ENCODE measurements around the gene TTC34. TPM values are rescaled to one million over a fixed set of nuclear protein-coding genes. Genes with fewer than 3 reads are reported as not detected.

TTC34 gene
- total RNA-seq, 1 donor = 0.36 TPM

DNA sequence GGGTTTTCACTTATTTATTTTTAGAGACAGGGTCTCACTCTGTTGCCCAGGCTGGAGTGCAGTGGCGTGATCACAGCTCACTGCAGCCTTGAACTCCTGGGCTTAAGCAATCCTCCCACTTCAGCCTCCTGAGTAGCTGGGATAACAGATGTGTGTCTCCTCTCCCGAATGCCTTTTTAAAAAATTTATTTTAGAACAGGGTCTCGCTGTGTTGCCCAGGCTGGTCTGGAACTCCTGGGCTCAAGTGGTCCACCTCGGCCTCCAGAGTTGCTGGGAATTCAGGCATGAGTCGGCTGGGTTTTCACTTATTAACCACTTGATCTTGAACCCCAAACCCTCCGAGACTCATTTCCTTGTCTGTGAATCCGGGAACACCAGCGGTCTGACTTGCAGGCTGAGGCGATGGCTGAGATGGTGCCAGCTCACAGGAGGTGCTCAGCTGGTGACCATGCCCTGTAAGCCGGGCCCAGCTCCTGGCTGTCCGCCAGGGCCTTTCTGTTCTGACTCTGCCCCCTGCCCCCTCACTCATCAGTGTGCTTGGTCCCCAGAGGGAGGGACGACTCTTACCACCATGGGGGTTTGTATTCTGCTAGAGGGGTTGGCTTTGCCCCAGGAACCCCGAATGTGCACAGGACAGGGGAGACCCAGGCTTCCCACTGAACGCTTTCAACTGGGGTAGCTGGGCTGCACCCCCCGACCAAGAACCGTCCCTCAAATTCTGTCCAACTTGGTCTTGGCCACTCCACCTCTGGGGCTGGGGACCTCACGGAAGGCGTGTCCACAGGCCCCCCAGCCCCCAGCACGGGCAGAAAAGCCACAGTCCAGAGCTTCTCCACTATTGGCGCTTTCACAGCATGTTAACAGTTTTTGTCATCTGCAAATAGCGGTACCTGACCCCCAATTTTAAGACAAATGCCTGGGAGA, 191.2 kb downstream of the TTC34 start:
- H3K27ac ChIP-seq (ENCODE audit: low read depth, low read length) = no peak overlapping the region
- TF ChIP-seq, protein P1, sequence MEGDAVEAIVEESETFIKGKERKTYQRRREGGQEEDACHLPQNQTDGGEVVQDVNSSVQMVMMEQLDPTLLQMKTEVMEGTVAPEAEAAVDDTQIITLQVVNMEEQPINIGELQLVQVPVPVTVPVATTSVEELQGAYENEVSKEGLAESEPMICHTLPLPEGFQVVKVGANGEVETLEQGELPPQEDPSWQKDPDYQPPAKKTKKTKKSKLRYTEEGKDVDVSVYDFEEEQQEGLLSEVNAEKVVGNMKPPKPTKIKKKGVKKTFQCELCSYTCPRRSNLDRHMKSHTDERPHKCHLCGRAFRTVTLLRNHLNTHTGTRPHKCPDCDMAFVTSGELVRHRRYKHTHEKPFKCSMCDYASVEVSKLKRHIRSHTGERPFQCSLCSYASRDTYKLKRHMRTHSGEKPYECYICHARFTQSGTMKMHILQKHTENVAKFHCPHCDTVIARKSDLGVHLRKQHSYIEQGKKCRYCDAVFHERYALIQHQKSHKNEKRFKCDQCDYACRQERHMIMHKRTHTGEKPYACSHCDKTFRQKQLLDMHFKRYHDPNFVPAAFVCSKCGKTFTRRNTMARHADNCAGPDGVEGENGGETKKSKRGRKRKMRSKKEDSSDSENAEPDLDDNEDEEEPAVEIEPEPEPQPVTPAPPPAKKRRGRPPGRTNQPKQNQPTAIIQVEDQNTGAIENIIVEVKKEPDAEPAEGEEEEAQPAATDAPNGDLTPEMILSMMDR (IDR thresholded peaks at IDR 0.05; ENCODE audit: extremely low read depth, low read depth, low read length) = no peak

DNA sequence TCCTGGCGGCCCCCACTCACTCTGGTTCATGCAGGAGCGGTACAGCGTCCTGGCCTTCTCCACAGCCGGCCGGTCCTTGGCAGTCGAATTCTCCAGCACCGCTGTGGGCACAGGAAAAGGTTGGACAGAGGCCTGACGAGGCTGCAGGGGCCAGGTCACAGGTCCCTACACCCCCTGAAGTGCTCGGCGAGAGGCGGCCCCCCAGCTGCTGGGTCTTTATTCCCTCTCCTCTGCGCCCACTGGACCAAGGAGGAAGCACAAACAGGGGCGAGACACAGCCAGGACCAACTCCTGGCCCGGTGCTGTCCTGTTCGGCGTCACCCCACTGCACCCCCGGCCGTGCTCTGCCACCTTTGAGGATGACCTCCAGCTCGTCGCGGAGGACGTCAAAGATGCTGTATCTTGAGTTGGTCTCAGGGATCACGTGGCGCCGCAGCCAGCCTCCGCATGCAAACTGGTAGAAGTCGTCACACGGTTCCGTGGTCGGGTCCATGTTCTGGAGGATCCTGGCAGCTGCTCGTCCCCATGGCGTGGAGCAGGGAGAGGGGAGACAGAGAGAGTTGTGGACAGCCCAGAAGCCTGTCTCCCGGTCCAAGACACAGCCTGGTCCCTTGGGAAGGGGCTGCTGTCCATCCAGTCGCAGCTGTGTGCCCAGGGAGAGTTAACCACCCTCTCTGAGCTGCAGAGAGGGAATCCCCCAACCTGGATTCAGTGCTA, 192.0 kb downstream of the TTC34 start:
- Histone ChIP-seq H3K36me3 (ENCODE audit: insufficient read depth, low read length) (no peaks in the 10 kb centered on the region), H3K27ac (ENCODE audit: low read depth, low read length) (no peak overlapping the region), H4K20me1 (ENCODE audit: insufficient read depth, low read length) (no peaks in the 10 kb centered on the region), H3K4me3 (ENCODE audit: insufficient read depth, low read length) (no peak overlapping the region), H3K4me1 (ENCODE audit: insufficient read depth, low read length) (no peaks in the 10 kb centered on the region), H2AFZ (ENCODE audit: low read length) (no peak overlapping the region), H3K4me2 (ENCODE audit: insufficient read depth, low read length) (no peak overlapping the region), H3K9me3 (ENCODE audit: low read depth, low read length) (no peaks in the 10 kb centered on the region), H3K27me3 (ENCODE audit: insufficient read depth, low read length) (no peaks in the 10 kb centered on the region), H3K79me2 (ENCODE audit: insufficient read depth, low read length) (no peaks in the 10 kb centered on the region)
- TF ChIP-seq, protein P1 (IDR thresholded peaks at IDR 0.05; ENCODE audit: extremely low read depth, low read depth, low read length) = no peak
- DNase-seq (ENCODE audit: insufficient read length, low spot score, missing footprints) = peak; percentile 35

More for the DNA sequence above, 191.2 kb downstream of the TTC34 start:
- H3K36me3 ChIP-seq (ENCODE audit: insufficient read depth, low read length) = no peaks in the 10 kb centered on the region
- no peaks in the 10 kb centered on the region for H3K79me2 ChIP-seq (ENCODE audit: insufficient read depth, low read length)
- no peaks in the 10 kb centered on the region for H3K4me1 ChIP-seq (ENCODE audit: insufficient read depth, low read length)
- H2AFZ ChIP-seq (ENCODE audit: low read length) = no peak overlapping the region
- H3K9me3 ChIP-seq (ENCODE audit: low read depth, low read length) = no peaks in the 10 kb centered on the region
- H3K27me3 ChIP-seq (ENCODE audit: insufficient read depth, low read length) = no peaks in the 10 kb centered on the region
- no peak overlapping the region for H3K4me2 ChIP-seq (ENCODE audit: insufficient read depth, low read length)
- DNase-seq (ENCODE audit: insufficient read length, low spot score, missing footprints) = peak; percentile 65
- H4K20me1 ChIP-seq (ENCODE audit: insufficient read depth, low read length) = no peaks in the 10 kb centered on the region
- no peak overlapping the region for H3K4me3 ChIP-seq (ENCODE audit: insufficient read depth, low read length)

DNA sequence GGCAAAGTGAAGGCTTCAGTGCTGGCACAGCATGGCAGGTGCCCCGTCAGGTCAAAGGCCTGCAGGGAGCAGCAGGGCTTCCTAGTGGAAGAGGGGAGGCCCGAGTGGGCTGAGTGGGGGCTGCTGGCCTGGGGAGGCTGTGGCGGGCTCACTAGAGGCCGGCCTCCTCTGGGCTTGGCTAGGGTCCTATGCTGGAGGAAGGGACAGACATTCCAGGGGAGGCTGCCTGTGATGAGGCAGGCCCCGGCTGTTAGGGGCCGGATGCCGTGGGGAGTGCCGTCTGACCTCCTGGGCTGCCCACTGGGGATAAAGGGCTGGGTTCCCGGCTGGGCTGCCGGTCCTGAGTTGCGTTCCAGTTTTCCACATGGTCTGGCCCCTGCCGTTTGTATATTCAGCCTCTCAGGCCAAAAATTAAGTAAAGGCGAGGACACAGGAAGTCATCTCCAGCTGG, 193.8 kb downstream of the TTC34 start:
- H2AFZ ChIP-seq (ENCODE audit: low read length) = no peak overlapping the region
- DNase-seq (ENCODE audit: insufficient read length, low spot score, missing footprints) = peak; percentile 62
- no peak overlapping the region for H3K27ac ChIP-seq (ENCODE audit: low read depth, low read length)
- H3K4me2 ChIP-seq (ENCODE audit: insufficient read depth, low read length) = no peak overlapping the region
- TF ChIP-seq, protein P1 (IDR thresholded peaks at IDR 0.05; ENCODE audit: extremely low read depth, low read depth, low read length) = no peak
- H3K27me3 ChIP-seq (ENCODE audit: insufficient read depth, low read length) = no peaks in the 10 kb centered on the region
- no peaks in the 10 kb centered on the region for H3K4me1 ChIP-seq (ENCODE audit: insufficient read depth, low read length)
- no peaks in the 10 kb centered on the region for H3K9me3 ChIP-seq (ENCODE audit: low read depth, low read length)
- H3K36me3 ChIP-seq (ENCODE audit: insufficient read depth, low read length) = no peaks in the 10 kb centered on the region
- no peaks in the 10 kb centered on the region for H3K79me2 ChIP-seq (ENCODE audit: insufficient read depth, low read length)
- no peak overlapping the region for H3K4me3 ChIP-seq (ENCODE audit: insufficient read depth, low read length)
- no peaks in the 10 kb centered on the region for H4K20me1 ChIP-seq (ENCODE audit: insufficient read depth, low read length)

Measured in osteoblast (primary cell).